Measurements from ENCODE around the gene RPN2. TPM values are rescaled to one million over a fixed set of nuclear protein-coding genes. Genes with fewer than 3 reads are reported as not detected.

RPN2 gene
- total RNA-seq, 1 experiment from 2014 or later, result 234 TPM

DNA sequence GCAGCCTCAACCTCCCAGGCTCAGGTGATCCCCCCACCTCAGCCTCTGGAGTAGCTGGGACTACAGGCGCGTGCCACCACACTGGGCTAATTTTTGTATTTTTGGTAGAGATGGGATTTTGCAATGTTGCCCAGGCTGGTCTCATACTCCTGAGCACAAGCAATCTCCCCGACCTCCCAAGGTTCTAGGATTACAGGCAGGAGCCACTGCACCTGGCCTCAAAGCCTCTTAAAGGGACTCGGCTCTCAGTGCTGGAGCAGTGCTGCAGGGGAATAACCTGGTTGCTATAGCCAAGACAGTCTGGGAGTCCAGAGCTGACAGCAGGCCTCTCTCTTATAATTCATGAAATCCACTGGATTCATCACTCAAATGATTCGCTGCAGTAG, 65.4 kb downstream of the RPN2 start:
- Histone ChIP-seq H2BK15ac (ENCODE audit: low read depth, low read length) (no peak overlapping the region), H4K8ac (replicated peaks; ENCODE audit: insufficient read length, low read depth, low read length) (no peak overlapping the region), H4K20me1 (ENCODE audit: control insufficient read depth, insufficient read depth, insufficient read length) (no peaks in the 10 kb centered on the region), H3K79me1 (ENCODE audit: insufficient read depth, low read depth, low read length, poor library complexity, severe bottlenecking) (no peaks in the 10 kb centered on the region), H2BK20ac (ENCODE audit: low read depth, low read length, poor library complexity, severe bottlenecking) (no peak overlapping the region), H3K23ac (ENCODE audit: insufficient read length, low read depth, low read length) (no peak overlapping the region), H3K79me2 (ENCODE audit: insufficient read depth, low read length) (no peaks in the 10 kb centered on the region), H4K91ac (ENCODE audit: insufficient read length, low read depth, low read length) (no peak overlapping the region), H3K23me2 (ENCODE audit: insufficient read length, low read depth, low read length, poor library complexity, severe bottlenecking) (no peaks in the 10 kb centered on the region), H2AFZ (ENCODE audit: low read length) (no peak overlapping the region), H3K4me1 (ENCODE audit: insufficient read depth, low read length) (no peaks in the 10 kb centered on the region), H3K56ac (ENCODE audit: insufficient read length, low read depth, low read length) (no peak overlapping the region), H3K27me3 (ENCODE audit: insufficient read depth, low read length) (no peaks in the 10 kb centered on the region), H3K18ac (ENCODE audit: insufficient read length, low read depth, low read length) (no peak overlapping the region), H3K9ac (ENCODE audit: extremely low read depth, insufficient read length, low read length) (no peak overlapping the region), H3K27ac (ENCODE audit: insufficient read length, low read depth, low read length) (no peak overlapping the region), H3K14ac (ENCODE audit: insufficient read depth, low read length) (no peak overlapping the region), H4K5ac (ENCODE audit: insufficient read length, low read depth, low read length) (no peak overlapping the region), H2BK120ac (ENCODE audit: low read depth, low read length, poor library complexity, severe bottlenecking) (no peak overlapping the region), H3K9me3 (ENCODE audit: control insufficient read depth, low read depth, low read length) (no peaks in the 10 kb centered on the region), H3K4me2 (ENCODE audit: insufficient read depth, insufficient read length, low read length) (no peak overlapping the region), H3K4ac (ENCODE audit: low read depth, low read length) (no peak overlapping the region), H2BK12ac (ENCODE audit: insufficient read length, low read depth, low read length) (no peak overlapping the region), H3T11ph (ENCODE audit: low read length) (no peak overlapping the region), H2BK5ac (ENCODE audit: insufficient read length, low read length) (no peak overlapping the region), H2AK5ac (ENCODE audit: insufficient read length, low read length) (no peak overlapping the region)
- Mint-ChIP-seq H3K27ac (peak overlapping the region; percentile 83 to 98 (median 85); a peak in 6 of 7 replicates), H3K4me3 (no peak overlapping the region), H3K36me3 (ENCODE audit: insufficient read depth in 1 of 3, low read depth in 3 of 3) (peaks cover 19 to 59% (median 44%) of the 10 kb centered on the region in 3 experiments), H3K9me3 (no peaks in the 10 kb centered on the region), H3K27me3 (ENCODE audit: low read depth) (no peaks in the 10 kb centered on the region), H3K4me1 (peaks cover 28 to 38% of the 10 kb centered on the region in 2 experiments)
- WGBS (ENCODE audit: extremely low coverage, insufficient read length, low lambda C conversion rate), result no CpG with 5 or more reads among the region's 5 CpGs
- no peak for DNase-seq
- TF ChIP-seq, protein P1, sequence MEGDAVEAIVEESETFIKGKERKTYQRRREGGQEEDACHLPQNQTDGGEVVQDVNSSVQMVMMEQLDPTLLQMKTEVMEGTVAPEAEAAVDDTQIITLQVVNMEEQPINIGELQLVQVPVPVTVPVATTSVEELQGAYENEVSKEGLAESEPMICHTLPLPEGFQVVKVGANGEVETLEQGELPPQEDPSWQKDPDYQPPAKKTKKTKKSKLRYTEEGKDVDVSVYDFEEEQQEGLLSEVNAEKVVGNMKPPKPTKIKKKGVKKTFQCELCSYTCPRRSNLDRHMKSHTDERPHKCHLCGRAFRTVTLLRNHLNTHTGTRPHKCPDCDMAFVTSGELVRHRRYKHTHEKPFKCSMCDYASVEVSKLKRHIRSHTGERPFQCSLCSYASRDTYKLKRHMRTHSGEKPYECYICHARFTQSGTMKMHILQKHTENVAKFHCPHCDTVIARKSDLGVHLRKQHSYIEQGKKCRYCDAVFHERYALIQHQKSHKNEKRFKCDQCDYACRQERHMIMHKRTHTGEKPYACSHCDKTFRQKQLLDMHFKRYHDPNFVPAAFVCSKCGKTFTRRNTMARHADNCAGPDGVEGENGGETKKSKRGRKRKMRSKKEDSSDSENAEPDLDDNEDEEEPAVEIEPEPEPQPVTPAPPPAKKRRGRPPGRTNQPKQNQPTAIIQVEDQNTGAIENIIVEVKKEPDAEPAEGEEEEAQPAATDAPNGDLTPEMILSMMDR (conservative IDR thresholded peaks at IDR 0.05), result no peak
